Renal cortex interstitium (tissue), 11 donors: Measurements from ENCODE around the gene LDLRAD3. TPM values are rescaled to one million over a fixed set of nuclear protein-coding genes. Genes with fewer than 3 reads are reported as not detected.

Experiments used
- DNase-seq, 11 donors: peaks; one replicate each; pipeline ENCODE4 v3.0.0-alpha.2; 2013; ENCODE audit warnings: low read depth in 9 of 11, low spot score in 4 of 11; ENCODE audit errors: extremely low read depth in 1 of 11
- polyA plus RNA-seq, 3 donors: library from polyadenylated mRNA; unstranded; fragments of 120-200 nt; gene quantifications; one replicate each; pipeline ENCODE4 v1.2.1, GENCODE V29; 2013; ENCODE audit not compliant: insufficient read length in 3 of 3

Gene LDLRAD3
- polyA plus RNA-seq, 3 donors, result 23.5 to 25.2 (median 24.8) TPM

DNA sequence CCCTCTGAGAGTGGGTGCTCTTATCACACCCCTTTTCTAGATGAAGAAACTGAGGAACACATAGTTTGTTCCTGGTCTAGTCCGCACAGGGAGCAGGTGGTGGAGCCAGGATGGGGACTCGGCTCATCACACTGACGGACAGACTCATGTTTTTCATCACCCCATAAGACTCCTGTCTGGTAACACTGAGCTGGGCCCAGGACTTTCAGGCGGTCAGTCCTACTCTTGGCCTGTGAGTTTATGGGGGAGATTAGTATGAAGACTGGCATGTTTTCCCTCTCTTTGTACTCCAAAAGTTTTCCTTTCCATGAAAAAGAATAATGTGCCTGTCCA is 160.8 kb downstream of the LDLRAD3 start:
- no peak for DNase-seq

DNA sequence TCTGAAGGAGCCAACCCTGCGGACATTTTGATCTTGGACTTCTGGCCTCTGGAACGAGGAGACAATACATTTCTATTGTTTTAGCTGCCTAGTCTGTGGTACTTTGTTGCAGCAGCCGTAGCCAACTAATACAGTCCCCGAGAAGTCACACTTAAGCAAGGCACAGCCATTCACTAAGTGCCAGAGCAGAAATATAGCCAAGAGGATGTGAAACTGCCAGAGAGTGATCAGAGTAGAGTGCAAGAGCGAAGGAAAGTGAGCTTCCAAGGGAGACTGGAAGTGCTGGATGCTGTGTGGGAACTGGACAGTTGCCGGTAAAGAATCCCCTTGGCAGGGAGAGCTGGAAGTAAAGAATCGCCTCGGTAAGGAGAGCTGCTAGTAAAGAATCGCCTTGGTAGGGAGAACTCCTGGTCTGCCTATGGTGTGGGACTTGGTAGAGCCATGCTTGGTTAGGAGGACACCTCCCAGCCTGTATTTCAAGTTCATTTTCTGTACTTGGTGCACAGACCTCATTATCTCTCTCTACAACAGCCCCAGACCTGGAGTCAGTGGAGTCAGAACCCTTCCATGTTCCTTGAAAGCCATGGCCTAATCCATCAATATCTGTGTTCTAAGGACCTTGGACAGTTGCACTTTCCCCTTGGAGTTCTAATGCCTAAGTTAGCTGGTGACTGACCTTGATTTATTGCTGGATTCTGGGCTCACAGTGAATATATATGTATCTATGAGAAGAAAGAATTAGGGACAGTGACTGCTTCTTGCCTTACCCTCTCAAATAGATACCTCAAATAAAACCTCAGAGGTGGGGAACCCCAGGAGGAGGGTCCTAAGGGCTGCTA is 162.1 kb downstream of the LDLRAD3 start:
- no peak for DNase-seq

DNA sequence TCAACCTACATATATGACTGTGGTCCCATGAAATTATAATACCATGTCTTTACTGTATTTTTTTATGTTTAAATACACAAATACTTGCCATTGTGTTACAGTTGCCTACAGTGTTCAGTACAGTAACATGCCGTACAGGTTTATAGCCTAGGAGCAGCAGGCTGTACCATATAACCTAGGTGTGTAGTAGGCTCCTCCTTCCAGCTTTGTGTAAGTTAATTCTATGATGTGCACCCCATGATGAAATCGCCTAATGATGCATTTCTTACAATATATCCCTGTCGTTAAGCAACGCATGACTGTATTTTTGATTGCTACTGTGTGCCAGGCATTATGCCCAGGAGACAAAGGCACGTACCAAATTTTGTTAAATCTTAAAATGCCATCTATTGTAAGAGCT is 163.7 kb downstream of the LDLRAD3 start:
- DNase-seq, result no peak

DNA sequence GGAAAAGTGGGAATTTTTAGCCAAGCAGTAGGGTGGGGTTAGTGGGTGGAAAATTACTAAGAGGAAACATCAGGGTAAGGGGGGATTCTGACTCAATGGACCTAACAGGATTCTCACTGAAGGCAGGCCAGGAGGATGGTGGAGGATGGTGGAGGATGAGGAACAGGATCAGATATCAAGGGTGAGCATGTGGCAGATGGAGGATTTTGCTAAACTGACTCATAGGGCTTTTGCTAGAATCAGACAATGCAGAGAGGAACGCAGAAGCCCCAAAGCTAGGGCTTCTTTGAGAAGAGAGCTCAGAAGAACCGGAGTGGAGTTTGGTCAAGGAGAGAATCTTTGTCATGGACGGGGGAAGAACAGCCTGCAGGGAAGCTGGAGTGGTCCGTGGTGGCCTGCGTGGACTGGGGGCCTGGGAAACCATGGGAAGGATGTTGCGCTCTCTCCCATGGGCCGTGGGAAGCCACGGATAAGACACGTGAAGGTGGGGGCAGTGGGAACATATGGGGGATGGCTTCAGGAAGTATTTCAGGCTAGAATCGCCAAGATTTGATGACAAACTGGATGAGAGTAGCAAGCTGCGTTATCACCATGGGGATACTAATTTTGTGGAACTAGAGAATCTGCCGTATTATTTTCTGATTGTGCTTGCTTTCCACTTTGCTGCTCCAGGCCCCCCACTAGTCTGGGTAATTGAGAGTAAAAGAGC is 165.2 kb downstream of the LDLRAD3 start:
- DNase-seq, result no peak

DNA sequence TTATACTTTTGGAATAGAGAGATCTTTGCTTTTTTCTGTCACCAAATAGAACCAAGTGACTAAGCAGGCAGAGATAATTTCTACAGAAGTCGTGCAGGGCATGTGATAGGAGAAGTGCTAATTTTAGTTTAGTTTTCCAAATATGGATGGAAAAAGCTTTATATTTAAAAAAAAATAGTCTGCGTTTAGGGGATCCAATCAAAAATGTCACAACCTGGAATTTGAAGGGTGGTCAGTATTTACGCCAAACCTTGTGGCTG is 165.7 kb downstream of the LDLRAD3 start:
- DNase-seq, result no peak

DNA sequence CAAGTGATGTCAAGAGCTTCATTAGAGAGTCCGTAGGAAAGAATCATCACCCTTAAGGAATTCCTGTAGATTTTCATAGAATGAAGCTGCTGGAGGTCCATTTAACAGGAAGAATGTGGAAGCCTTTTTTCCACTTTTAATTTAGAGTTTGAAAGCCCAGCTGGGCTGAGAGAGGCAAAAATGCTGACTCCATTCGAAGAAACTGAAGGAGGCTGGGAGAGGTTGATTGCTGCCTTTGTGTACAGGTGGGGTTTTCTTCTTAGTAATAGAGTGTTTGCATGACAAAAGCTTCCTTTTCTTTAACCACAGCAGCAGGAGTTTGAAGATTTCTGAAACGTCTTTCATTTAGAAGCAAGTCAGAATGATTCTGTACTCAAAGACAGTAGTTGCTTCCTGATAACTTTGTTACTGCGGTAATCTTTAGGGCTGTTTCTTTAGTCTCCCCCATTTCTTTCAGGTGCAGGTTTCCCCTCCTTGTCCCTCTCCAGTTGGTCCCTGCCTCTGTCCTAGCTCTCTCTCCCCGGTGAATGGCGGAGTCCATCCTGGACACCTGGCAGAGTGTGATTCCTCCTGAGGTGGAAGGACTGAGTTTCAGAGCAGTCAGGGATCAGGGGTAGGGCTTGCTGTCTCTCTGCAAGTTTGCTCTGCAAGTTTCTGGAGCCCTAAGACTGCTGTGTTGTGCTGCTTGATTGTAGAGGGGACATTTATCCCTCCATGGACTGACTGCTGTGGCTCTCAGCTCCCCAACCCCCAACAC is 166.2 kb downstream of the LDLRAD3 start:
- DNase-seq, result no peak

DNA sequence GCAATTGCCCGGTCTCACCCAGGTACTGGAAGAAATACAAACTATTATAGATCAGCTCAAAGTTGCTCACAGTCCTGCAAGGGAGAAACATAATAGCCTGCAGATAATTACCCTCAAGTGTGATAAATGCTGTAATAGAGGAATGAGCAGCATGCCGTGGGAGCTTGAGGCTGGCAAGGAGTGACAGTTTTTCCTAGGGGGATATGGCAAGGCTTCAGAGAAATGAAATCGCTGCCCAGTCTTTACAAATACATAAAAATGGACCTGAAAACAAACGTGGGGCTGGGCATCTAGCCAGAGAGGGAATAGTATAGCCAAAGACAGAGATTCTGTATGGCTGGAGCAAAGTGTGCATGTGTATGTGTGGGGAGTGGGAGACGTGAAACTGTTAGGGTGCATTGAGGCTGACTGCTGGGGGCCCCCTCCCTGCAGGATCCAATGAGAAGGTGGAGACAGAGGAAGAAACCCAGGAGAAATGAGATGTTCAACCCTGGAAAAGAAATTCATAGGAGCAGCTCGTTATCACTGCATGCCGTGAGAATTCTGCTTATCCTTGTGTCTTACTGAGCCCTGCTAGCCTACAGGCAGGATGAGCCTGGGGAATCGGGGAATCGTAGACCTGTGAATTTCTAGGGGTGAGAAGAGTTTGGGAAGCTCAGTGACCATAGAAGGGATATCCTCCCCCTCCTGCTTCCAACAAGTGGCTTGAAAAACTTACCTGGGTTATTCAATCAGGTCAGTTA is 167.0 kb downstream of the LDLRAD3 start:
- no peak for DNase-seq

DNA sequence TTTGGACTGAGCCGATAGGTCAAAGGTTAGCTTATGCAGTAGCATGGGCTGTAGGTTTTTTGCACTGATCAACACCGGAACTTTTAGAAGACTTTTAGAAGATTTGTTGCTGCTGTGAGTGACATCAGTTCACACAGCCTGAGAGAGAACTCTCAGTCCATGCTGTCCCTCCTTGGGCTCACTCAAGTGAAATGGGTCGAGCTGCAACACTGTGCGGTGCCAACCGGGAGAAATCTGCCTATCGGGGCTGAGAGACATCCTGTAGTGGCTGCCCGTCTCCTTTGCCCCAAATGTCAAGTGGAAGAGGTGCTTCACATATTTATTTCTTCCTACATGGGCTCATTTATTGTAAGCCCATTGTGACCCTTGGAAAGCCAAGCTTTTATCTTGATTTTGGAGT is 170.2 kb downstream of the LDLRAD3 start:
- no peak for DNase-seq

DNA sequence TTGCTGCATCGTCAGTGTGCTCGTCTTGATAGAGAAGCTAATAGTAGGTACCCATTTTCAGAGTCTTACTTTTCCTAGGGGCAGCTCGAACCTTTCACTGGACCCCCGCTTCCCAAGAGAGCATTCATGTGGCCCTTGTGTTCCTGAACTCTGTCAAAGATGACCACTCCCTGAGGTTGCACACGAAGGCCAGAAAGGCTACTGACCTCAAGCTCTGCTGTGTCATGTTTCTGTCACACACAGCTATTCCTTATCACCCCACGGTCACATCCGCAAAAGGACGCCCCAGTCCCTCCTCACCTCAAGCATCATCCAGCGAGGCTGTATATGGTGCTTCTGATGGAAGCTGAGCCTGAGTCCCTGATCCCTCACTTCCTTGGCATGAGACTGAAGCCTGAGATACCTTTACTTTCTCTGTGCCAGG is 171.5 kb downstream of the LDLRAD3 start:
- no peak for DNase-seq

DNA sequence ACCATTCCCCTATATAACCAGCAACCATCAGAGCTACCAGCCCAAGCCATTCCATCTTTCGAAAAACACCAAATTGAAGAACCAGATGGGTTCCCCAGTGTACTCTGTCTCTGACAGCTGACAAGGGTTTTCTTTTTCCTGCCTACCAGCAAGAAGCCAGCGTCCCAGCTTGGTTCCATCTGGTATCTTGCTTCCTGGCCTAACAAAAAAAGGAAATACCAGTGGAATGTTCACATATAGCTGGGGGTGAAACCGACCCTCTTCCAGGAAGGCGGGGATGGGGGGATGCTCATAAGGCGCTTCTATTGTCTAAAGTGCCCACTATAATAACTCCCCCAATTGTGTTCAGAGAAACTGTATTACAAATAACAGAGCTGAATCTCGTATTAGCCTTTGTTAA is 172.3 kb downstream of the LDLRAD3 start:
- DNase-seq, result no peak

DNA sequence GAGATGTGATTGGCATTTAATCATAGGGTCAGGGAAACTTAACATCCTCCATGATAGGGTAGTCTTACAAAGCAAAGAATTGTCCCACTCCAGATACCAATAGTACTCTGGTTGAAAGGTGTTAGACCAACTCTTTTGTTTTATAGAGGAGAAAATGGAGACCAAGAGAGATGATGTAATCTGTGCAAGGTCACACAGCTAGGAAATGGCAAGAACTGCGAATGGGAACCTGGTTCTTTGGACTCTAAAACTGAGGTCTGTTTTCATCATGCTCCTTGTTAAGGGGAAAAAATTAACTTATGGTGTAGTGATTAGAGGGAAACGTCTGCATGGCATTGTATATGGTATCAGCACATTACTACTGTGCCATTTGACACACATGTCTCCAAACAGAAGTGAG is 174.2 kb downstream of the LDLRAD3 start:
- no peak for DNase-seq

DNA sequence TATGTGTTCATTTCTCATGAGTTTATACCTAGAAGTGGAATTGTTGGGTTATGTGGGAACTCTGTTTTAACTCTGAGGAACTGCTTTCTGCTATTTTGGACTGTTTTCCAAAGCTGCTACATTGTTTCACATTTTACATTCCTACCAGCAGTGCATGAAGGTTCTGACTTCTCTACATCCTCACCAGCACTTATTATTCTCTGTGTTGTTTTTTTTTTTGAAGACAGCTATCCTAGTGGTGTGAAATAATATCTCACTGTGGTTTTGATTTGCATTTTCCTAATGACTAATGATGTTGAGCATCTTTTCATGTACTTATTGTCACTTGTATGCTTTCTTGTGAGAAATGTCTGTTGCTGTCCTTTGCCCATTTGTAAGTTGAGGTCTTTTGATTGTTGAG is 175.4 kb downstream of the LDLRAD3 start:
- no peak for DNase-seq

DNA sequence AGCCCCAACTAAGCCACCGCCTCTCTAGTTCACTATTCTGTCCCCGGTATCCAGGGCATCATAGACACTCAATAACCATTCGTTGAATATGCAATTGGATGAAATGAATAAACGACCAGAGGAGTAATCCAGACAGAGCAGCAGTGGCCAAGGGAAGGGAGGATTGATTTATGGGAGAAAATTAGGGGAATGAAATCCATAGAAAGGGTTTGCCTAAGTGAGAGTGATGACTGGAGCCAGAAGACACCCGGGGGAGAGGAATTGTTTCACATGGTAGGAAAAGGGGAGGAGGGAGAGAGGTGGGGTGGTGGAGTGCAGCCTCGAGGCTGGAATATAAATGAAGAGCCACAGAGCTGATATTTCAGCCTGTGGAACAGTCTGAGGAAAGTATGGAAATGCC is 177.2 kb downstream of the LDLRAD3 start:
- DNase-seq, result no peak

DNA sequence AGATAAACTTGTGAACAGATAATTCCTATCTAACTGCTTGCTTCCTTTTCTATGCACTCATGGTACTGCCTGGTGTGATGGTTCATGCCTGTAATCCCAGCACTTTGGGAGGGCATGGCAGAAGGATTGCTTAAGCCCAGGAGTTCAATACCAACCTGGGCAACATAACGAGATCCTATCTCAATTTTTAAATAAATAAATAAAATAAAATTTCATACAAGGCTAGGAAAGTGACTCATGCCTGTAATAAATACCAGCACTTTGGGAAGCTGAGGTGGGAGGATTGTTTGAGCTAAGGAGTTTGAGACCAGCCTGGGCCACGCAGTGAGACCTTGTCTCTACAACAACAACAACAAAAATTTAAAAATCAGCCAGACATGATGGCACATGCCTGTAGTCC is 178.8 kb downstream of the LDLRAD3 start:
- no peak for DNase-seq

DNA sequence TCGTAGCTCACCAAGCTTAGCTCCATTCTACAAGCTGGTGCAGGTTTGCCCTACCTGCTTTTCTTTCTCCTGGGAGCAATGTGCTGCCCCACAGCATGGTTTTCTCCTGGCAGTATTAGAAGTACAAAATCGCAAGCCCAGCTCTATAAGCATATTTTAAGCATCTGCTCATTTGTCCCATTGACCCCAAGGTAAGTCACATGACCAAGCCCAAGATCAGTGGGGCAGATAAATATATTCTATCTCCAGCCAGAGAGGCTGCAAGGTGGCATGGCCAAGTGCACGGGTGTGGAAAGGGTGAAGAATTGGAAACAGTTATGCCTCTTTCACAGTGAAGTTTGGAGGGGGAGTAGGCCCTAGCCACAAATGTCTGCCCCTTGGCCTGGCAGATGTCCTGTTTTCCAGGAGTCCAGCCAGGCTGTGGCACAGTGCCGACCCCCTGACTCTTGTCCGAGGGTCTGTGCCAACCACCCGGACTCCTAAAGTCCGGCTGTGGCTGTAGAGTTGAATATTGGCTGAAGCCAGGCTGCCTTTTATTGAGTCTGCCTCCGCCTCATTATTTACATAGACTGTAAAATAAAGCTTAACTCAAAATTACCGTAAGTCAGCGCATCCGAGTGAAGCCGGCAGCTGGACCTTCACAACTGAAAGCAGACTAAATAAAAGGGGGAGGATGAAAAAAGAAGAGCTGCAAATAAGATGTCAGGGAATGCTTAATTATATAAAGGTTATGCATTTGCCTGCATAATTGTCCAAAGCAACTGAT is 179.7 kb downstream of the LDLRAD3 start:
- DNase-seq, result peak in 1 of 11 donors; percentile 59

DNA sequence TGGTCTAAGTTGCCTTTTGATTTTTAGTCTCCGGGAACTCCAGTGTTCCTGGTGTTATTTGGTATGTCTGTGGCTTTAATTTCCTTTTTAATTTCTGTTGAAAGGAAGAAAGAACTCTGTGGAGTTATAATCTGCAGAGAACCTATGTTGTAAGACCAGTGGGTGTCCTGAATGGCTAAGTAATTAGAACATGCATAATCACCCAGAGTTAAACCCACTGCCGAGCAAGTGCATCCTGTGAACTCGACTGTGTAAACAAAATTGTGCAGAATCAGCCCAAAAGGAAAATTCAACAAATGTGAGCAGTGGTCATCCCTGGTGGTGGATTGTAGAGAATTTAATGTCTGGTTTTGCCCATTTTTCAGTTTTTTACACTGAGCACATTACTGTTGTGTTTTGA is 182.8 kb downstream of the LDLRAD3 start:
- DNase-seq, result no peak

DNA sequence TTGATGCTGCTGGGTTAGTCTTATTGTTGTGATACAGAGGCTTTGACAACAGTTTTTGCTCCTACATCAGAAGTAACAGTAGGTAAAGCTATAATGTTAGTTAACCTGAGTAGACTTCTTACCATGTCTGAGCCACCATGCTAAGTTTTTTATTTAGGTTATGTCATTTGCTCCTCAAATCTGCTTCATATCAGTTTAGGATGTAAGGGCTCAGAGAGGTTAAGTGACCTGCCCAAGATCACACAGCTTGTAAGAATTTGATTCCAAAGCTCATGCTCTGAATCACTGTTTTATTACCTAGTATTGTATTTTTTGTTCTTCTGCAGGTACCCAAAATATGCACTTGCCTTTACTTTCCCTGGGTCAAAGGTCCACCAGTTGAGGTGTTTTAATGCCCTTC is 183.7 kb downstream of the LDLRAD3 start:
- DNase-seq, result no peak

DNA sequence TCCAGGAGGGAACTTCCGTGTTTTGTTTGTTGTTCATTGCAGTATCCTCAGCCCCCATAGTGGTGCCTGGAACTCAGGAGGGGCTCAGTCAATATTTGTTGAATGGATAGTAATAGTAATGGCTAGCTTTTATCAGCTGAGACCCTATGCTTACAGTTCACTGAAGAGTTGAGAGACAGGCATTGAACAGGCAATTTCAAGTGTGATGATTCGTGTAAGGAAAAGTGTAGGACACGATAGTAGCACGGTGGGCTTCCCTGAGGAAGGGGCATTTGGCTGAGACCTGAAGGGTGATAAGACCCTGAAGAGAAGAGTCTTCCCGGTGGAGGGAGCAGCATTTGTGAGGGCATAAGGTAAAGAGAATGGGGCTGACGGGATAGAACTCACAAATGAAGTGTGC is 186.1 kb downstream of the LDLRAD3 start:
- DNase-seq, result no peak

DNA sequence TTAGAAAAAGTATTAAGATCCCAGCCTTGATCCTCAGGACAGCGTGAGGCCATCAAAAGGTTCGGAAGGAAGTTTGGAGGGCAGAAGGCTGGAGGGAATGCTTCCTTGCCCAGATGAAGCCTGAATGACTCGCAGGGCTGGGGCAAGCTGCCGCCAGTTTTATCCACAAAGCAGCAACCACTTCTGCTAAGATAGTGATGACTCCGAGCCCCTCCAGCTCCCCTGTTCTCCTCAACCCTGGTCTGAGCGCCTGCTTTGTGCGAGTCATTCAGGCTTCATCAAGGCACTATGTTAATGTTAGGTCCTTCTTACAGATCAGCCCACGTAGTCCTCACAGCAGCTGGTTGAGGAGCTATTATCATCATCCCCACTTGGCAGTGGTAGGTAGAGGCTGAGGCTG is 186.5 kb downstream of the LDLRAD3 start:
- no peak for DNase-seq
